D721Med (cell line): Measurements from ENCODE around the gene TUBGCP2.

Experiments used
- DNase-seq: peaks from one replicate; pipeline ENCODE4 v3.0.0; 2011; ENCODE audit warnings: low spot score; ENCODE audit not compliant: insufficient read length
- FAIRE-seq: peaks from 2 replicates; lab custom pipeline; 2011; peaks lifted over from hg19 to GRCh38; lab: Jason Lieb, UNC
- CTCF ChIP-seq: IDR thresholded peaks from 2 replicates; pipeline ENCODE4 v1.5.1; 2012; ENCODE audit warnings: mild to moderate bottlenecking, control low read depth; ENCODE audit not compliant: insufficient read depth; ENCODE audit errors: missing control alignments

The TUBGCP2 gene

GRCh38 chr10:133249094-133249780, 59.4 kb downstream of the TUBGCP2 start:
- TF ChIP-seq CTCF = no peak
- FAIRE-seq (no peak), DNase-seq (no peak)

GRCh38 chr10:133248334-133248715, 60.3 kb downstream of the TUBGCP2 start:
- no peak for DNase-seq
- TF ChIP-seq CTCF = no peak
- no peak for FAIRE-seq

GRCh38 chr10:133247681-133248333, 60.9 kb downstream of the TUBGCP2 start:
- TF ChIP-seq CTCF = no peak
- FAIRE-seq (no peak), DNase-seq (no peak)

GRCh38 chr10:133246236-133246626, 62.4 kb downstream of the TUBGCP2 start:
- DNase-seq = no peak
- no peak for TF ChIP-seq CTCF
- FAIRE-seq = no peak

GRCh38 chr10:133245439-133246235, 63.0 kb downstream of the TUBGCP2 start:
- no peak for DNase-seq
- no peak for FAIRE-seq
- no peak for TF ChIP-seq CTCF

GRCh38 chr10:133243593-133243992, 65.1 kb downstream of the TUBGCP2 start:
- no peak for TF ChIP-seq CTCF
- no peak for DNase-seq
- no peak for FAIRE-seq
